ENCODE measurements around the gene TINAGL1.
A peak's percentile ranks its signal among the peaks of the same experiment; 100 is the strongest.

TINAGL1 gene

DNA sequence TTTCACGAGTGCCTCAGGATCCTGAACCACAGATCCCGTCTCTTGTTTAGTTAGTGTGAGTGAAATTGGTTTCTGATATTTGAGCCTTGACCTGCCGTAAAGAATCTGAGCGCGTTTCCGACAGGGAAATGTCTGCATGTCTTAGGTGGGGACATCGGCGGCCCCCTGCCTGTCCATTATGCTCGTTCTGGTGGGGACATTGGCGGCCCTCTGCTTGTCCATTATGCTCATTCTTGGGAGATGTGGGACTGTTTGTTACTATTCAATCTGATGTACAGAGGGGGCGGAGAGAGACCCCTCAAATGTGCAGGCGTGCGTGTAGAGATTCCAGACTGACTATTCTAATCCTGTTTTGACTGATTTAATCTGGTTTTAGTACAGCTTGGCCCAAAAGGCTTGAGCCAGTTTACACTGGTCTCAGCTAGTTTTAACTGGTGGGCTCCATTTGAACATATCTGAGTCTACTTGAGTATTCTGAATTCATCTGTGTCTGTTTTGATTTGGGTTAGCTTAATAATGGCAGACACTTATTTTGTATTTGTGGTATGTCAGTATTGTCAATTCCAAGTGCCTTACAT lies 6.6 kb upstream of the TINAGL1 start:
- DNase-seq = no peak

DNA sequence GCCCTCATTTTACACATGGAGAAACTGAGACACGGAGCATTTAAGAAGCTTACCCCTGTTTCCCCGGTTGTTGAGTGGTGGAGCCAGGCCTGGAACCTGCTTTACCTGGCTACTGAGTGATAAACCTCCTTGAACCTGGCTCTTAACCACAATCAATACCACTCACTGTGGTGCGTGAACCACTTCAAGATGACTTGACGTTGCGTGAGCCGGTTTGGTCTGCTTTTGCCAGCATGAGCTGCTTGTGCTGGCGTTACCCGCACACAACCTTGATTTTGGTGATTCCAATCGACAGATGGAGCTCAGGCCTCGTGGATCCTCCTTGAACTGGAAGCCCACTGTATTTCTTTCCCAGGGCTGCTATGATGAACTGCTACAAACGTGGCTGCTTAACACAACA lies 6.1 kb upstream of the TINAGL1 start:
- no peak for DNase-seq

DNA sequence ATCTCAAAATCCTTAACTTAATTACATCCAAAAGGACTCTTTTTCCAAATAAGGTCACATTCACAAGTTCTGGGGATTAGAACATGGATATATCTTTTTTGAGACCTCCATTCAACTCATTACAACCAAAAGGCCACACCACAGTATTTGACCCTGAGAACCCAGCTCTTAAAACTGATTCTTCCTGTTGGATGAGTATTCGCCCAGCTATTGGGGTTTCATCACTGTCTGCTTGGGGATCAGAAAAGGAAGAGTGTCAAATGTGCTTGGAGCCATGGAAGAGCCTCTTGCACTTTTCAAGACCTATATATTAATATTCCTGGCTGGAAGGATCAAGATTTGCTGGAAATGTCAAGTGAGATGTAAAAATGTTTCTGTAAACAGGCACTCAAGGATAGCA lies 5.4 kb upstream of the TINAGL1 start:
- DNase-seq = no peak

DNA sequence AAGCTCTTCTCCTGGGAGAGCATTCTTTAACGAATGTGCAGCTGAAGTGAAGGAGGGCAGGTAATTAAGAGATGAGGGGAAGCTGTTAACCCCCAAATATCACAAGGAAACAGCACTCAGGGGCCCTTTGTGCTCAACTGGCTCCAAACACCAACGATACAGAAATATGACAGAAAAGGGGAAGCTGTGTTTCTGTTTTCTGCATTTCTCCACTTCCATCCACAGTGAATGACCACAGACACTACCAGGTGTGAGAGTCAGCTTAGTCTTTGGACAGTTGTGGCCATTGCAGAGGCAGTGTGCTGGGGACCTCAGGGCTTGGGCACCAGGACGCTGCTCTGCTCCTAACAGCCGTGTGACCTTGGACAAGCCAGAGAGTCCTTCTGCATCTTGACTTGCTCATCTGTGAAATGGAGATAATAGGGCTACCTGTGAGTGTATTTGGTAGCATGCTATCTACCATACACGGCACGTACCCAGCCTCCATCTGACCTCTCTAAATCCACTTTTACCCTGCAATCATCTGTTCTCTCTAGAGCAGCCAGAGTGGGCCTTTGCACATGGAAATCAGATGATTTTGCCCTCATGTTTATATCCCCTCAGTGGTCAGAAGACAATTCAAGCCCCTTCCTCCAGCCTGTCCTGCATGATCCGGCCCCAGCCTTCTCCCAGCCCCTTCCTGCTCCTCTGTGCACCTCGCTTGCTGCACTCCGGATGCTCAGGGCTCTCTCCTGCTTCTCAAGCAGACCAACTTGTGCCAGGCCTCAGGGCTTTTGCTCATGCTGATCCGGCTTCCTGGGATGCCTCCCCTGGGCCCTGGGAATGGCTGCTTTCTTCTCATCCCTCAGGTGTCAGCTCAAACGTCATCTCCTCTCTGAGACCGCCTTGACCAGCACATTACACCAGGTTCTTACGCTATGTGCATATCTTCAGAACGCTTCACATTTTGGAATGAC lies 4.7 kb upstream of the TINAGL1 start:
- peak in 1 of 2 experiments; percentile 16 for DNase-seq

DNA sequence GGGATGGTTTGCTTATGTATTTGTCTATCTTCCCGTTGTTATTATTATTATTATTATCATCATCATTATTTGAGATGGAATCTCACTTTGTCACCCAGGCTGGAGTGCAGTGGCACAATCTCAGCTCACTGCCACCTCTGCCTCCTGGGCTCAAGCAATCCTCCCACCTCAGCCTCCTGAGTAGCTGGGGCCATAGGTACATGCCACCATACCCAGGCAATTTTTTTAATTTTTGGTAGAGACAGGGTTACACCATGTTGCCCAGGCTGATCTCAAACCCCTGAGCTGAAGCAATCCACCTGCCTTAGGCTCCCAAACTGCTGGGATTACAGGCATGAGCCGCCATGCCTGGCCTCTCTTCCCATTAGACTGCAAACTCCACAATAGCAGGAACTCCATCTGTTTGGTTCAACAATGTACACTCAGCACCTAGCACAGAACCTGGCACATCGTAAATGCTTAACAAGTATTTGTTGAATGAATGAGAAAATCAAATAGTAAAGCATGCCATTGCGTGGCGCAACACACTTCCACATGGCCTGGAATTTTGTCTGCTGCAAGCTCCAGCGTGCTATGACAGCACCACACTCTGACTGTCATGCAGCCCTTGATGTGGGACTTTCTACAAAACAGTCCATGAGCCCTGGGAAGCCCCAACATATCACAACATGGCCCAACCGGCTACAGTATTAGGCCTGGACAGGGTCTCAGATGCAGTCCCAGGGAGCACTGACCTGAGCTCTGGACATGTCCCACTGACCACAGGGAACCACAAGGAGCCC lies 3.8 kb upstream of the TINAGL1 start:
- no peak for DNase-seq

DNA sequence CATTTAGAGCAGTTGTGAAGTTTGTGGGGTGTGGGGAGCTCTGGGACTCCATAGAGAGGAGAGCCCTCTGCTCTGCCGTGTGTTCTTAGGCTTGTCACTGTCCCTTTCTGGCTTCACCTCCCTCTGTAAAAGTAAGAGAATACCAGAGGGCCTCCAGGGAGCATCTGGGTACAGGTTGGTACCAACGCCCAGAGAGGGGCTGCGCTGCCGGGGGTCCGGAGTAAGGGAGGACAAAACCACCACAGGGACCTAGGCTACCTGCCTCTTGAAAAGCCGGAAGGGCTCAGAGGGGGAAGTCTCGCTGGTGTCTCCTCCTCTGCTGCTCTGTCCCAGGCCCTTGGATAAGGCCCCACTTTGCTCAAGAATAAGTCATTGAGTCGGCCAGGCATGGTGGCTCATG lies 3.1 kb upstream of the TINAGL1 start:
- DNase-seq = no peak

DNA sequence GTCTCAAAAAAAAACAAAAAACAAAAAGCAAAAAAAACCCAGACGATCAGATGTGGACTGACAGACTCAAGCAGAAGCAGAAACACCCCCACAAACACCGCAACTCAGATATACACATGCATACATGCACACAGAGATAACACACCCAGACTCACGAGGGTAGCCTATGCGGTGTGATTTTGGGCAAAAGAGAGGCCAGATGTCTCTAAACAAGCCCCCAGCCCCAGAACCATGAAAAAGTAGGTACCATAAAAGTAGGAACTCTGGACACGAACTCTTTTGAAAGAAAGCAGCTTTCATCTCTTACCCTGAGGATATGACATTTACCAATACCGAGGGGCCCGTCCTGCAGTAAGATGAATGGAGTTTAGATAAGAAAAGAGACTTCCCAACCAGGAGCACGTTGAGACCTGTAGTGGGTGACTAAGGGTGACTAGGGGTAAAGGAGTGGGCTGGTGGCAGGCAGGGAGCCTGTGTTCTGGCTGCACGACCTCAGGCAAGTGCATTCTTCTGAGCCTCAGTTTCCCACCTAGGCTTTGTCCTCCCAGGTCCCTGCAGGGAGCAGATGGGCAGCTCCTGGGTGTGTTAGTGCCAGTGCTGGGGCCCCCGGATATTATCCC lies 1.5 kb upstream of the TINAGL1 start:
- DNase-seq = no peak

DNA sequence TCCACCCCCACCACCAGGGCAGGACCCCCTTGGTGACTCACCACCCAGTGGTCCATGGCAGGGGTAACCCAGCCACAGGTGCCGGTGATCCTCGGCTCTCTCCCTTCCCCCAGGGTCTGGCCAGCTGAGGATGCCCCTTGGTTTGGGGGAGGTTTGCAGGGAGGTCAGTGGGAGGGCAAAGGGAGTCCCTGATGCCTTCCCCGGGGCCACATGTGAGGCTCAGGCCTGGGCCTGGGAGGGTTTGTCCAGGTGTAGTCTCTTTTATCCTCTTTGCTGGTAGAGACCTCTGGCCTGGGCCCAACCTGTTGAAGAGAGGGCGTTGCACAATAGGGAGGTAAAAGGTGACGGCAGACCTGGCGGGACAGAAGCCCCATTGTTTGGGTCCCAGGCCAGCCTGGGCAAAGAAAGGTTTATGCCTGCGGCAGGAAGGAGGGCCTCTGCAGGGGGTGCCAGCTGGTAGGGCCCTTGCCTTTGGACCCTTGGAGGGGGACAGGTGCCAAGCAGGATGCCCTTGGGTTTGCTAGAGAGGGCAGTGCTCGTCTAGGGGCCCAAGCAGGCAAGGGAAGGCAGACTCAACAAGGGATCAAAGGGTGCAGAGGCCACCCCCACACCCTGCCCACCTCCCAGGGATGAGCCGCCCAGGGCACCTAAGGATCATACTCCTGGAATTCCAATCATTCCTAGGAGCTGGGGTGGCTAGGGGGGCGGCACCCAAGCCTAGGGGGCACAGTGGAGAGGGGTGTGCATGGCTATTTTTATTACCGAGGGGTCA lies 760 bp upstream of the TINAGL1 start:
- no peak for DNase-seq

DNA sequence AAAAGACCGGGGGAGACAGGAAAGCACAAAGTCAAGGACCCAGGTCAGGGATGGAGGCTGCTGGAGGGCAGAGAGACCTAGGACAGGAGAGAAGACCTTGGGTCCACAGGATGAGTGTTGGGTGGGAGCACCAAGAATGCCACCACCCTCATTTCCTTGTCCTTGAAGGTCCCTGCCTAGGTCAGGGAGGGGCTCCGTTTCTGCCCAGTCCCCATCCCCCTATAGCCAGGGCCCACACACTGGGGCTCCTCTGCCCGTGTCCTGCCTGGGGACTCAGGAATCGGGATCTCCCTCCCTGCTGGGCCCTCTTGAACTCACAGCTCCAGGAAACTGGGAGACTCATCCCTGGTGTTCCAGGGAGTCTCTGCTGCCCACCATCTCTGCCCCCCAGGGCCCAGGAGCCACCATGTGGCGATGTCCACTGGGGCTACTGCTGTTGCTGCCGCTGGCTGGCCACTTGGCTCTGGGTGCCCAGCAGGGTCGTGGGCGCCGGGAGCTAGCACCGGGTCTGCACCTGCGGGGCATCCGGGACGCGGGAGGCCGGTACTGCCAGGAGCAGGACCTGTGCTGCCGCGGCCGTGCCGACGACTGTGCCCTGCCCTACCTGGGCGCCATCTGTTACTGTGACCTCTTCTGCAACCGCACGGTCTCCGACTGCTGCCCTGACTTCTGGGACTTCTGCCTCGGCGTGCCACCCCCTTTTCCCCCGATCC lies 584 bp downstream of the TINAGL1 start:
- no peak for DNase-seq

DNA sequence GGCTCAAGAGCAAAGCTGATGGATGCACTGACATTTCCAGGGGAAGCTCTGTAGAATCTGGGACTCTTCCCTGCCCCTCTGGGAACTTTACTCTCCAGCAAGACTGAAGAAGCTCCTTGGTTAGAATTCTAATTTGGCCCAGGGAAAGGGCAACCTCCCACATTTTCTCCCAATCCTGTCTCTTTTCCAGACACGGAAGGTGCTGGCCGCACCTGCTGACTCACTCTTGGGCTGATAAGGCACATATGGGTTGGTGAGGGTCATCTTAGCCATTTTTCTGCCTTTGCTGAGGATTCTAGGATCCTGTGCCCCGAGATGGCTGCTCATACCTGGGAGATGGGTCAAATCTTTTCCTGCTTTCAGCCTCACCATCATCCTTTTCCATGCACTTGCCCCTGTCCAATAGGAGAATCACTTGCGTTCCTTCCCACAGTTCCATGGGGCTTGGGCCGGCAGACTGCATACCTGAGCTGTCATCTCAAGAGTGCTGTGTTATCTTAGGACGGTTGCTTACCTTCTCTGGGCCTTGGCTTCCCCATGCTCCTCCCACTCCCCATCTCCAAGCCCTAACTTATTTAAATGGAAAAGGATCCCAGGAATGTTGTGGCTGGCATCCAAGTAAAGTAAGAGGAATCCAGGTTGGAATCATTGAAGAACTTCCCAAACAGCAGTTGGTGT lies 1.3 kb downstream of the TINAGL1 start:
- DNase-seq = no peak

DNA sequence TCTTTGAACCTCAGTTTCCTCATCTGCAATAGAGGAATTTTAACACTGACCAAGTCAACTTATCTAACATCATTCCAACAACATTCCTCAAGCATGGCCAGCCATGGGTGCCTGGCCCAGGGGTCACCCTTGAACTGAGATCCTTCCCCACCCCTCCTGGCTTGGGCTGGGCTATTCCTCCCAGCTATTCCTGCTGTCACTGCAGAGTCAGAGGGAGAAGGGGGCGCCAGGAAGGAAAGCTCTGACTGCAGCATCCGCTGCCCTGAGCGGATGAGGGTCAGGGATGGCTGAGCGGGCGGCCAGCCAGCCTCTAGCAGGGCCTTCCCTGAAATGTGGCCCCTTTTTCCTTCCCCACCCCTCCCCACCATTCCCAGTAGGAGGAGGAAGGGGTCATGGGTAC lies 3.1 kb downstream of the TINAGL1 start:
- DNase-seq = no peak

DNA sequence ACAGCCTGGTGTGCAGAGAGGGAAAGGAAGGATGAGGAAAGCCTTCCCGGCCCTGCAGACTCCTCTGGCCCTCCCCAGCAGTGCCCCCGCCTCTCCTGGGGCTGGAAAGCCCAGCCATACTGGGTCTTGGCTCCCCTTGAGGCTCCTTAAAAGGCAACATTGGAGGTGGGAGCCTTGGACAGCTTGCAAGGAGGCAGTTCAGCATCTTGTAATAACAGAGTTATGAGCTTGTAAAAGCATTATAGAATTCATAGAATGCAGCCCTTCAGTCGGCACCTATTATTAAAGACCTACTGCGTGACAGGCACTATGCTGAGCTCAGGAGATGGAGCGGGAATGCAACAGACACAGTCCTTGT lies 4.2 kb downstream of the TINAGL1 start:
- DNase-seq = no peak

DNA sequence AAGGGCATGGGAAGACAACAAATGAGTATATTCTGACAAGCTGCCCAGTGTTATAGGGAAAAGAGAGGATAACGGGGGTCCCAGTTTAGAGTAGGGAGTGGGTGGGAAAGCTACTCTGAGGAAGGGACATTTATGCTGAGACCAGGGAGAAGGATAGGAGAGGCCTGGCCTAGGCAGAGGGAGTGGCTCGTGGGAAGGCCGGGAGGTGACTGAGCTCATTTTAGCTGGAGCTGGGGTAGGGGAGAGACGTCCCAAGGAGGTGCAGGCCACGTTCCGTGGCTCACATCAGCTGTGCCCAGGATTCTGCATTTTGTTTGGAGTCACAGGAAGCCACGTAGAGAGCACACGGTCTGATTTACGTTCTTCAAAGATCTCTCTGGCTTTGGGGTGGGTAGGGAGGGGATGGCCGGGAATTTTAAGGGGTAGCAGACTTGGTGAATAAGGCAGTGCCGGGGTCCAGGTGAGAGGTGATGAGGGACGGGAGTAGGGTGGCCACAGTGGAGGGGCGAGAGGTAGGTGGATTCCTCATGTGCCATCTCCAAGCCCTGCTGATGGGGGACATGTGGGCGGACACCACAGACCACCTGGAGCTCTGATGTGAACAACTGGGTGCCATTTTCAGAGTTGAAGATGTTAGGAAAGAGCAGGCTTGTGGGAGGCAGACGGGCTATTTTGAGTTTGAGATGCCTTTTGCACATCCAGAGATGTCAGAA lies 4.7 kb downstream of the TINAGL1 start:
- no peak for DNase-seq

DNA sequence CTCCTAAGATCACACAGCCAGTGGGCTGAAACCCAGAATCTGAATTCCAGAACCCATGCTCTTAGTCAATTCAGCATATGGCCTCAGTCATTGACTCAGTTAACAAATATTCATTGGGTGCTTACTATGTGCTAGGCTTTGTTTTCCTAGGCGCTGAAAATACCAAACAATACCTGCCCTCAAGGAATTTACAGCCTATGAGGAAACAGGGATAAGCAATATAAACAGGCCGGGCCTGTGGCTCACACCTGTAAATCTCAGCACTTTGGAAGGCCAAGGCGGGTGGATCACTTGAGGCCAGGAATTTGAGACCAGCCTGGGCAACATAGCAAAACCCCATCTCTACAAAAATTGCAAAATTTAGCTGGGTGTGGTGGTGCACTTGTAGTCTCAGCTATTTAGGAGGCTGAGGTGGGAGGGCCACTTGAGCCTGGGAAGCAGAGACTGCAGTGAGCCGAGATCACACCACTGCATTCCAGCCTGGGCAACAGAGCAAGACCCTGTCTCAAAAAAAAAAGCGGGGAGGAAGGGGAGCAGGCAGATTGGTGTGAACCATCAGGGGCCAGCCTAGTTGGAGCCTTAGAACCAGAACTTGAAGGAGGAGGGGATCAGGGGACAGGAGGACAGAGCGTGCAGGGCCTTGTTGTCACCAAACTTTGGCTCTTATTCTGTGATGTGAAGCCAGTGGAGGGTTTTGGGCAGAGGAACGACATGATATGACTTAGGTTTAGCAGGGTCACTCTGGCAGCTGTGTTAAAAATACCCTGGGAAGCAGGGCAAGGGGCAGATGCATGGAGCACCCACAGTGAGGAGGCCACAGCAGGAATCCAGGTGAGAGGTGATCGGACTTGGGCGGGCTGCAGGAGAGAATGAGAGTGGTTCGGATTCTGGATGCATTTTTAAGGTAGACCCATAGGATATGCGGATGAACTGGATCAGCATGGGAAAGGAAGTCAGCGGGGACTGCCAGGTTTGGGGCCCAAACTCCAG lies 5.8 kb downstream of the TINAGL1 start:
- DNase-seq = no peak

DNA sequence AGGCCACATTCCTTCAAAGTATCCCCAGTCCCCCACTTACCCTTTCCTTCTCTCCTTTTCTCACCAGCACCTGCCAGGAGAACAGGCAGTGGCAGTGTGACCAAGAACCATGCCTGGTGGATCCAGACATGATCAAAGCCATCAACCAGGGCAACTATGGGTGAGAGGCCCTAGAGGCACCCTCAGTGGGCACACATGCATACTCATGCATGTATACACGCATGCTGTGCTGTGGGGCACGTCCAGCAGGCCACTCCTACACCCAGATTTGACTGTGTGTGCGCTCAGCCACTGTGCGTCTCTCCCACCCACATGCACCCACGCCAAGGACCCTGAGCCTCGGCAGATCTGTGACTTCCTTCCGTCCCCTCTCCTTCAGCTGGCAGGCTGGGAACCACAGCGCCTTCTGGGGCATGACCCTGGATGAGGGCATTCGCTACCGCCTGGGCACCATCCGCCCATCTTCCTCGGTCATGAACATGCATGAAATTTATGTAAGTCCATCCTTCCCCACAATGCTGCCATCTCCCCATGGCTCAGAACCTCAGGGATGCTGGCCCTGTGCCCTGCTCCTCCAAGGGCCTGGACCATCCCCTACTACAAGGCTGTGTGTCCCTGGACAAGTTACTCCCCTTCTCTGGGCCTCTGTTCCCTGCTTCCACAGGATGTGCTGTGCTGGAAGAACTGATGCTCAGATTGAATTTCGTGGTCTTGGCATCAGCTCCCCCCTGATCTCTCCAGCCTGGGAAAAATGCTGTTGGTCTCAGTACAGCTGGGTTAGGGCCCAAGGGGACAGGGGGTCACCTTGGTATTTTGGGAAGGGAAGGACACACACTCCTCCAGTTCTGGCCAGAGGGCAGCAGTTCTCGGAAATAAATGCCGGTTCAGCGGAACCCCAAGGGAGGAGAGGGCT lies 7.0 kb downstream of the TINAGL1 start:
- no peak for DNase-seq

DNA sequence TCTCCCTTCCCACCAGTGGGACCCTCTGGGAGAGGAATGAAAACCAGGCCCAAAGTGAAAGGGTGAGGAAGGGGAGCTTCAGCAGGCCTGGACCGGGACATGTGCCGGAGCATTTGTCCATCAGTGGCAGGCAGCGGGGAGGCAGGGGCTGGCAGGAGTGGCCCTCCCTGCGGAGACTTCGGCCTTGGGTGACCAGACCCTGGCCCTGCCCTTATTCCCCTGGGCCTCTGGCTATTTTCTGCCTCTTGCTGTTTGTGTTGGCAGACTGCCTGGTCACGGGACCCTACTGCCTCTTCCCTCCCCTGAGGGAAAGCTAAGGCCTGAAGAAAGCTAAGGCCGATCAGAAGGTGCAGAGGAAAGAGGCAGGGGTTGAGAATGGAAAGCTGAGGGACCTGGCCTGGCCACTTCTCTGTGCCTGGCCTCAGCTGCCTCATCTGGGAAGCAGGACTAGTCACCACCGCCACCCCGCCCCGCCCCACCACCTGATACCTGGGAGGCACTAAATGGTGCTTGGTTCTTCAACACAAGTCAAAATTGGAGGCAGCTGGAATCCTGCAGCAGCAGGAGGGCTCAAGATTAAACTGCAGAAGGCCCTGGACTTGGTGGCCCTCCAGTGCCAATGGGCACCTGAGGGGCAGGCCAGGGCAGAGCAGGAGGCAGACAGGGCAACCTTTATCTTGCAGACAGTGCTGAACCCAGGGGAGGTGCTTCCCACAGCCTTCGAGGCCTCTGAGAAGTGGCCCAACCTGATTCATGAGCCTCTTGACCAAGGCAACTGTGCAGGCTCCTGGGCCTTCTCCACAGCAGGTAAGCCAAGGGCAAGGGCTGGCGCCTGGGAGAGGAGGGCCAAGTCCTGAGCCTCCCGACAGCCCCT lies 7.9 kb downstream of the TINAGL1 start:
- DNase-seq = no peak

Measured in AML-193 (cell line).